SIG-M5 treated with dmso at 0.1 percent for 504 hours (cell line): ENCODE data around the gene CA7.

Experiments
- DNase-seq: peaks from one replicate; lab custom pipeline; 2025; ENCODE audit not compliant: unreplicated experiment; lab: John Stamatoyannopoulos, UW

CA7 gene

DNA sequence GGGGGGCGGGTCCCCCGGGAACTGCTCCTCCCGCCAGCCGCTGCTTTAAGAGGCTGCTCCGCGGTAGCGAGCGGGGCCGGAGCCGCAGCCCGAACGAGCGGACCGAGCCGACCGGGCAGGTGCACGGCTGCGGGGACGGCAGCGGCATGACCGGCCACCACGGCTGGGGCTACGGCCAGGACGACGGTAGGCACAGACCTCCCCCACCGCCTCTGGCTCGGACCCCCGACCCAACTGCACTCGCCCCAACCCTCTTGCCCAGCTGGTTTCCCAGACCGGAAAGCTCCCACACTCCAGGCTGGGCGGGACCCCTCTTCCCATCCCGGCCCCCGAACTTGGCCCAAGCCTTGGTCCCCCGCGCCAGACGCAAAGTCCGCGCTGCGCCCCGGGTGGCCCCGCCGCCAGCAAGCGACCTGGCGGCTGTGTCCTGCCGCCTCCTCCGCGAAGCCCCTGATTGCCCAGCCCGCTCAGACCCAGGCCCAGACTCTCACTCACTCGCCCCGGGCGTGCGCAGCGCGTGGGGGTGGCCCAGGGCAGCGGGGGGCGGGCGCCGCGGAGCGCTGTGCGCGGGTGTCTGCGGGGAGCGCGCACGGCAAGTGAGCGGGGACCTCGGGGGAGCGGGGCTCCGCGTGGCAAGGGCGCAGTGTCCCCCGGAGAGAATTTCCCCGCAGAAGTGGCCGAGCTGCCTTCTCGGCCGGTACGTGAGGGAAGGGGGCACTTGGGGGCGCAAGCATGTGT, at the start of gene CA7:
CA7 (plus strand) TSS at position 73 of the 738 bp plus-strand sequence; CDS start at position 147, 74 bp downstream.
- no peak for DNase-seq

- DNase-seq: no peak
Measured at GRCh38 chr16:66798161-66798560, 46.1 kb upstream of the CA7 start.

DNA sequence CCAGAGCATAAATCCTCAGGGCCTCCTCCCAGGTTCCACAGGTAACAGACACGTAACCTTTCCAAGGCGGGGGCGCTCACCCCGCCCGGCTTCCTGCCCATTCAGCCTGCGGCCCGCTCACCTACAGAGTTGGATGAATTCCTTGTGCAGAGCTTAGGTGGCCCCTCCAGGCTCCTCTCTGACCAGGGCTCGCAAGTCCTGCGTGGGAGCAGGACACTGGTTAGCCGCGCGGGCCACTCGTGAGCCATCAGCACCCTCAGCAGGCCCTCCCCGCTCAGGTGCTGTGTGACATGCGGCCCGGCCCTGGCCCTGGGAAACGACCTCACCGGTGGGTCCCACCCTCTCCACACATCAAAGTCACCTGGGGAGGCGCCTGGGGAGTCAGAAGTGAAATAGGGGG, 43.4 kb upstream of the CA7 start:
- DNase-seq: no peak

DNA sequence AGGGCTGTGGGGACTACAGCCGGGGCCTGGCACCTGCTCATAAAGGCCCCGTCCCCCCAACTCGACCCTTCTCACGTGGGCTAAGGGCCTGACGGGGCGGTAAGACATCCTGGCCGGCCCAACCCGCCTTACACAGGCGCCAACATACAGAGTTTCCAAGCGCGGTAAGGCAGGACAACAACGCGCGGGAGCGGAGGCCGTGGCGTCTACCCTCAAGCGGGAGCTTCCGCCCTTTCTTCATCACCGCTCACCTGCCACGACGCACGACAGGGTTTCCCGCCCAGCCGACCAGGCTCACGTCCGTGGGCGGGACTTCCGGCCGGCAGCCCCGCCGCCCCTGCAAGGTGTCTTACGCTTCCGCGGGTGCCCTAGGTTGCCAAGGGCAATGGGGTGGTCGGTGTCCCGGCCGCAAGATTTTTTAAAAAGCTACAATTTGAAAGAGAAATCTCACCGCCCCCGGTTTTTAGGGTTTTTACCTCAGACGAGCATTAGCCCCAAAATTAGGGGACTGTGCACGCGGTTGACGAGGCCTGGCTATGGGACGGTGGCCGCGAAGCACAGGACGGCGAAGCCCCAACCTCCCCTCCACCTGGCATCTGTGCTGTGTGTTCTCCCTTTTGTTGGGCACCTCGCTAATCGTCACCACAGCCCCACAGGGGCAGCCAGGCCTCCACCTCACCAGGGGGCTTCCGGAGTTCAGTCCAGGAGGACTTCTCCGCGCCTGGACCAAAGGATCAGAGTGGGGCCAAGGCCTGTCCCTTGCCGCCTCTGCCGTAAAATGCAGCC, 42.7 kb upstream of the CA7 start, which contains the start of gene TERB1:
TERB1 (minus strand) TSS at position 265 of the 786 bp plus-strand sequence. CDS start 4,786 bp downstream, outside the sequence.
- DNase-seq: no peak

- no peak for DNase-seq
Measured at GRCh38 chr16:66802159-66802558, 42.1 kb upstream of the CA7 start.

DNA sequence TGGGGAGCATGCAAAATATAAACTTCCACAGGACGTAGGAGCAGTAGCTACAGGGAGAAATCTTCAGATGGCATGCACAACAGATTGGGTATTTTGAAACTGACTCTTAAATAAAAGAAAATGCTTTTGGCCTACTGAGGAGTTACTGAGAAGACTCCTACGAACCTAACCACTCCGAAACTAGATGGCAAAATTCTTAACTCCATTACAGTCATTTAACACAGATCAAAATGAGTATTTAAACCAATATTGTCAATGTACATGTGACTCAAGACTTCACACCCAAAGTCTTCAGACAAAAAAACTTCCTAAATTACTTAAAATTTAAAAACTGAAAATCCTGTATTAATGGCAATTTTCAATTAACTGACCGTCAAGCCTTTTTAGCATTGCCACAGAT, 34.4 kb upstream of the CA7 start:
- no peak for DNase-seq

DNA sequence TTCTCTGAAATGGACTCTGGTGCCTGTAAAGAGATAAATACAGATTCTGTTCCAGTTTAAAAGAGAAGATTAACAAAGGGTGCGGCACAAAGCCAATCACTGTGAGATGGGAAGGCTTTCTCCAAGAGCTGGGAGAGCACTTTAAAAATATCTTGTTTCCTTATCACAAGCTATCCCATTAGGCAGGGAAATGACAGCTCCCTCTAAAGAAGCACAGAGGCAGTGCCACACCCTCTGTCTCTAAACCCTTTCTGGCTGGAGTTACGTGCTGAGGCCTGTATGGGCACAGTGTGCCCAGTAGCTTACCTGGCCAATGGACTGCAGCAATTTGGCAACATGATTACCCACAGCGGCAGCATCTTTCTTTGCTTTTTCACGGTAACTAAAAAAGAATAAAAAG, 33.8 kb upstream of the CA7 start:
- DNase-seq: no peak

- no peak for DNase-seq
Measured at GRCh38 chr16:66811043-66811442, 33.2 kb upstream of the CA7 start.

DNA sequence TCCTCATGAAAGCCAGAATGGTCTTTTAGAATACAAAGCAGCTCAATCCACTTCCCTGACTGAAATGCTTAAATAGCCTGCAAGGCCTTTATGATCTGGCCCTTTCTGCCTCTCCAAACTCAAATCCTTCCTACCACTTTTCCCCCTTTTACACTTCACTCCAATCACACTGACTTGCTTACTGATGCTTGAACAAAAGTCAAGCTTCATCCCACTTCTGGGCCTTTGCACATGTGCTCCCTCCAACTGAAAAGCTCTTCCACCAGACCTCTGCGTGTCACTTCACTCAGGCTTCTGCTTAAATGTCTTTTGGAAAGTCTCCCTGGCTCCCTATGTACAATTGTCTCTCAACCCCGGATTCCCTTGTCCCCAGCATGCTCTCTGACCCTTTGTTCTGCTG, 29.5 kb upstream of the CA7 start:
- no peak for DNase-seq

DNA sequence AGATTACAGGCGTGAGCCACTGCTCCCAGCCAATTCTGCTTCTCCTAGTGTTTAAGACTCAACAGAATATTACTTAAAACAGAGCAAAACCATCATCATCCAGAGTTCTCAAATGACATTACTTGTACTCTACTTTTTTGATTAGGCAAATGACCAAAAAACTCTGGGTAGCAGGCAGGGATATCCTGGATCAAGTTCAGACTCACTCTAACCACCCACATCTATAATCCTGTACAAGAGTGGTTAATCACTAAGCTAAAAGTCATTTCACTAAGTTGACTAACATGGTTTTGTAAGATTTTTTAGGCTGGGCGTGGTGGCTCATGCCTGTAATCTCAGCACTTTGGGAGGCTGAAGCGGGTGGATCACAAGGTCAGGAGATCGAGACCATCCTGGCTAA, 20.2 kb upstream of the CA7 start:
- DNase-seq: no peak

- DNase-seq: peak; percentile 73
Measured at GRCh38 chr16:66830422-66831404, 13.5 kb upstream of the CA7 start, which contains the start of gene NAE1. TSS of gene NAE1 (minus strand) at chr16:66830976. CDS start at chr16:66830899, 77 bp downstream.

GRCh38 chr16:66832190-66832589, 12.0 kb upstream of the CA7 start:
- DNase-seq: no peak

GRCh38 chr16:66832661-66833305, 11.4 kb upstream of the CA7 start:
- DNase-seq: no peak

- no peak for DNase-seq
Measured at GRCh38 chr16:66834746-66835145, 9.5 kb upstream of the CA7 start.

GRCh38 chr16:66840883-66841282, 3.3 kb upstream of the CA7 start:
- no peak for DNase-seq

- no peak for DNase-seq
Measured at GRCh38 chr16:66841366-66841765, 2.8 kb upstream of the CA7 start.

DNA sequence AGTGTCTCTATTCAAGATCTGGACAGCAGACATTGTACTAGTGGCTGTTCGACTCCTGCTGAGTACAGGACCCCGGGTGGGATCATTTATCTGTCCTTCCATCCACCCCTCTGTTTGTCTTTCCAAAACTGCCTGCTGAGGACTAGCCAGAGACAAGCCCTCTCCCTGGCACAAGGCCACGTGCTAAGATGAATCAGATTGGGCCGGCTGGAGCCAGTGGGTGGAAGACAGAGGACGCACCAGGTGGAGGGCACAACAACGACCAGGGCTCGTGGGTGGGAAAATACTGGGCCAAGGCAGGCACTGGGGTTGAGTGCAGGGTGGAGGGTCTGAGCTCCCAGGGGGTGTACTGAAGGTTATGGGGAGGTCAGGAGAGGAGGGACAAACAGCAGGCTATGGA, 1.4 kb upstream of the CA7 start:
- no peak for DNase-seq

DNA sequence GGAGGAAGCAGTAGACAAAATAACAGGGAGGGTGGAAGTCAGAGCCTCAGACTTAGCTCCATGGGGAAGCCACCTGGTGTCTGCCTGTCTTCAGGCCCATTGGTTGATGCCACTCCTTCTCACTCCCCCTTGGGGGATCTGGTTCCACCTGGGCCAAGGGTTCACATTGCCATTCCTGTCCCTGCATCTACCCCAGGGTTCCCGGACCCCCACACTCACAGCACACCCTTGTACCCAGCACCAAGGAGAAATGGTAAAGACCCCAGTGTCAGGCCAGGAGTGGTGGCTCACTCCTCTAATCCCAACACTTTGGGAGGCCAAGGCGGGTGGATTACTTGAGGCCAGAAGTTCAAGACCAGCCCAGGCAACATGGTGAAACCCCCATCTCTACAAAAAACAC, 1.0 kb upstream of the CA7 start:
- DNase-seq: no peak

GRCh38 chr16:66844009-66844341, 239 bp upstream of the CA7 start:
- DNase-seq: no peak

DNA sequence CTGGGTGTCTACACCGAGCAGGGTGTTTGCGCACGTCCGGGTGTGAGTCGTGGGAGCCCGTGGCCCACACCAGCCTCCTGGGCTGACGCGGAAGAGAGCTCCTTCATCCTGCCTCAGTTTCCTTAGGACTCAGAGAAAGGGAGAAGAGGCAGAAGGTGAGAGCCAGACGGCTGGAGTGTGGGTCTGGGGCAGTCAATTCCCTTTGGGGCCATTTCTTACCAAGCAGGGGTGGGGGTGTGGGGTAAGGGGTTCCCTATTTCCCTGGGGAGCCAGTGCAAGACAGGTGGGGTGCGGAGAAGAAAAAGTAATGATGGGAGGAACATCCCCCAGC, 831 bp downstream of the CA7 start:
- DNase-seq: no peak

DNA sequence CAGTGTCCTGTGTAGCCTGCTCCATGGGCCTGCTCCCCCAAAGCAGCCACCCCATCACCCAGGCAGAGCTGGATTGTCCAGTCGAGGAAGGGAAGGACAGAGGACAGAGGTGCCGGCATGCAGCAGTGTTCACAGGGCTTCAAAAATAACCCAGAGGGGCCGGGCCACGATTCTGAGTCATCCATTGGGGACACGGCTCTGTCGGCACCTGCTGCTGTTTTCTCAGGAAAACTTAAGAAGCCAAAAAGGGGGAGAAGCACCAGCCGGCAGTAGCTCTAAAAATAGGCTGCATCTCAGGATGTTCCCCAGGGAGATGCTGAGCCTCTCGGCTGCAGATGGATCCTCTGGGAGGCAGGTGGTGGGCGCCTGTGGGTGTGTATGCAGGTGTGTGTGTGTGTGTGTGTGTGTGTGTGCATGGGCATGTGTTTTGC, 1.6 kb downstream of the CA7 start:
- DNase-seq: no peak
